HG03575 (cell line): ENCODE measurements around the gene DMPK.
"Not testable (repeated sequence)": the region's sequence is repeated elsewhere in the genome, so short reads cannot be mapped to it uniquely, and the experiment has no call there.

Source experiments
- ATAC-seq: cut with Tn5 transposase; IDR thresholded peaks from one replicate; pipeline ENCODE4 v1.9.1; 2021; ENCODE audit not compliant: unreplicated experiment, insufficient number of reproducible peaks, low FRiP score; ENCODE audit errors: extremely low read depth

DMPK gene

DNA sequence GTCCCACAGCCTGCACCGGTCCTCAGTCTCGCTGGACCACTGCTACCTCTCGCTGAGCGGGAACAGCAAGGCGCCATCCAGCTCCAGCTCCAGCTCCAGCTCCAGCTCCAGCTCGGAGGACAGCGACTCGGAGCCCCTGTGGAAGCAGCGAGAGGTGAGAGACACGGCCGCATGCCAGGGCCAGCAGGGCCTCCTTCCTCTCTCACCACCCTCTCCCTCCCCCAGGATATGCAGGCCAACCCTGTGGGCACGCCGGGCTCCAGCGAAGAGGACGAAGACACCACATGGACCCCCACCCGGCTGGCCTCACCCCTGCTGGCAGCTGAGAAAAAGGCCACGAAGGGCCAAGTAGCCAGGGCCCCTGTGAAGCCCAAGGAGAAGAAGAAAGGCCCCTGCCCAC is 20.6 kb downstream of the DMPK start:
- ATAC-seq: no peak

DNA sequence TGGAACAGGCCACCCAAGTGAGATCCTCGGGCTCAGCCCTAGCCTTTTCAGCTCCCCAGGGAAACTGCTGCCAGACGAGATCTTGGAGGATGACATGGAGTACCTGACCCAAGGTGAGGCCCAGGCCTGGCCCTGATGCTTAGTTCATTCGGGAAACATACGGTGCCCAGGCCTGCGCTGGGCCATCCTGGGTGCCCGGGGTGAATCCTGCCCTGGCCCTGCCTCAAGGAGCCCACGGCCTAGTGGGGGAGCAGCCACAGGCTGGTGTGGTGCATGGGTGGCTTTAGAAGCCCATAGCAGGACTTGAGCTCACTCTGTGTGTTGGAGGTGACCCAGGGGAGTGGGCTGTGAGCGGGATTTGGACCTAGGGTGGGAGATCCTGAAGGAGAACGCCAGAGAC is 23.4 kb downstream of the DMPK start:
- no peak for ATAC-seq

DNA sequence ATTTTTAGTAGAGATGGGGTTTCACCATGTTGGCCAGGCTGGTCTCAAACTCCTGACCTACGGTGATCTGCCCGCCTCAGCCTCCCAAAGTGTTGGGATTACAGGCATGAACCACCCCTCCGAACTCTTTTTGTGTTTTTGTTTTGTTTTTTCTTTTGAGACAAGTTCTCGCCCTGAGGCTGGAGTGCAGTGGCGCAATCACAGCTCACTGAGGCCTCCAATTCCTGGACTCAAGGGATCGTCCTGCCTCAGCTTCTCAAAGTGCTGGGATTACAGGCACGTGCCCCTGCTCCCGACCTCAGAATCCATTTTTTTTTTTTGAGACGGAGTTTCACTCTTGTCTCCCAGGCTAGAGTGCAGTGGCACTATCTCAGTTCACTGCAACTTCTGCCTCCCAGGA is 24.6 kb downstream of the DMPK start:
- no peak for ATAC-seq

DNA sequence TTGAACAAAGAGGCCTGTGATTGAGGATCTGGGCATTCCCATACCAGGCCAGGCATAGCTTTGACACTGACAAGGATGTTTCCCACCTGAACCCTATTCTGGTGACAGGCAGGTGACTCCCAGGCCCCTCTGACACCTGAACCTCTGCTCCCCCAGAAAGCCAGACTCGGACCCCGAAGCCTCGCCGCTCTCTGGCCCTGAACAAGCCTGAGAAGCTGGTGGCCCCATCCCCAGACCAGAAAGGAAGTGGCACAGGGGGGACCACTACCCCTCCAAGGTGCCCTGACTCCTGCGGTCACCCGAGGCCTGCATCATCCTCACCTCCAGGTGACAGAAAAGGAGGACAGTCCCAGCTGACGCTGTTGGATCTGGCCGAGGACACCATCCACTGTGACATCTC is 28.0 kb downstream of the DMPK start:
- no peak for ATAC-seq

DNA sequence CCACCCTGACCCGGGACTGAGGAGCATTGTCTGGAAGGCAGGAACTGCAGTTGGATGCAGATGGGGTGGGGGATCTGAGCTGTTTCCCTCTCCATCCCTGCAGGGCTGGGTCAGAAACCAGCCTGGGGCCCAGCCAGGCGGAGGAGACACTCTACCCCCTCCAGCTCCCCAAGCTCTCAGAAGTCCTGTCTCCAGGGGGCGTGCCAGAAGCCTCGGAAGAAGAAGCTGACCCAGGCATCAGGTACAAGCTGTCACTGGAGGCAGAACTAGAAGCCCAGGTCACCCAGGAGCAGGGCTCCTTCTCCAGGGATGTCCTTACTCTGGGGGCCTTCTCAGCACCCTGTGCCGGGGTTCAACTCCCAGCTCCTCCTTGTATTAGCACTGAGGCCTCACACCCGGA is 28.7 kb downstream of the DMPK start:
- ATAC-seq: no peak

DNA sequence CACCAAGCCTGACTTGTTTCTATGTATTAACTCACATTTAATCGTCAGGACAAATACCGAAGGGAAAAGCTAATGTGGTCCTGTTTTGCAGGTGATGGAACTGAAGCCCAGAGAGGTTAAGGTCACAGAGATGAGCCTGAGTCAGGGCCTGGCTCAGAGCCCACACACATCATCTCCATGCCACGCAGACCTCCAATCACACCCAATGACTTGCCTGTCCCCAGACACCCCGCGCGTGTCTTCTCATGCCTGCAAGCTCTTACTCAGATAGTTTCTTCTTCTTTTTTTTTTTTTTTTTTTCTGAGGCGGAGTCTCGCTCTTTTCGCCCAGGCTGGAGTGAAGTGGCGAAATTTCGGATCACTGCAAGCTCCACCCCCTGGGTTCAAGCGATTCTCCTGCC is 29.7 kb downstream of the DMPK start:
- ATAC-seq: no peak

DNA sequence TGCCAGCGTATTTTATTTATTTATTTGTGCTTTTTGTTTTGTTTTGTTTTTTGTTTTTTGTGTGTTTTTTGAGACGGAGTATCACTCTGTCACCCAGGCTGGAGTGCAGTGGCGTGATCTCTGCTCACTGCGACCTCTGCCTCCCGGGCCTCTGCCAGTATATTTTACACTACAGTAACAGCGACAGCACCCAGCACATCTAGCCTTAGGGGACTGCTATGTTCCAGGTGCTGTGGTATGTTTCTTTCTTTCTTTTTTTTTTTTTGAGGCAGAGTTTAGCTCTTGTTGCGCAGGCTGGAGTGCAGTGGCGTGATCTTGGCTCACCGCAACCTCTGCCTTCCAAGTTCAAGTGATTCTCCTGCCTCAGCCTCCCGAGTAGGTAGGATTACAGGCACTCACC is 30.8 kb downstream of the DMPK start:
- not testable (repeated sequence) for ATAC-seq

DNA sequence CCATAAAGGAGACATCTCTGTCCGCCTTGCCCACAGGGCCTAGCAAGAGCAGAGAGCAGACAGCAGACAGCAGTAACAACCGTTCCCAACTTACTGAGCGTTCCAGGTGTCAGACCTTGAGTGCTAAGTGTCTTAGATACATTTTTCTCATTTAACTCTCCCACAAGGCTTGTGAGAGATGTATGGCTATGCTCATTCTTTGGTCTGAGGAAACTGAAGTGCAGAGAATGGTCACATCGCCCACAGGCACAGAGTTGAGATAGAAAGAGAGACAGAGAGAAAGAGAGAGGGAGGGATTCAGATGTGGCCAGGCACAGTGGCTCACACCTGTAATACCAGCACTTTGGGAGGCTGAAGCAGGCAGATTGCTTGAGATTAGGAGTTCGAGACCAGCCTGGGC is 34.8 kb downstream of the DMPK start:
- no peak for ATAC-seq

DNA sequence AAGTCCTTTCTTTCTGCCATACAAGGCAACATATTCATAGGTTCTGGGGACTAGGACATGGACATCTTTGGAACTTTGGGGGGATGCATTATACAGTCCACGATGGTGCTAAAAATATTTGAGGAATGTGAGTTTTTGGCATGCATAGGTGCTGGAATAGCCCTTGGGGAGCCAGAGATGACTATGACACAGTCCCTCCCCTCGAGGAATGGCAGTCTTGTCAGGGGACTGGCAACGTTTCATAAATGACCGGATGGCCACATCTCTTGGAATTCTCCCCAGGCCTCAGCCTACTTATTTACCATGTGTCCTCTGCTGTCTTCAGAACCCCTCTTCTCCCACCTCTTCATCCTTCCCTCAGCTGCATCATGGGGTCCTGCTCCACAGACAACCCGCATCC is 35.4 kb downstream of the DMPK start:
- ATAC-seq: no peak

DNA sequence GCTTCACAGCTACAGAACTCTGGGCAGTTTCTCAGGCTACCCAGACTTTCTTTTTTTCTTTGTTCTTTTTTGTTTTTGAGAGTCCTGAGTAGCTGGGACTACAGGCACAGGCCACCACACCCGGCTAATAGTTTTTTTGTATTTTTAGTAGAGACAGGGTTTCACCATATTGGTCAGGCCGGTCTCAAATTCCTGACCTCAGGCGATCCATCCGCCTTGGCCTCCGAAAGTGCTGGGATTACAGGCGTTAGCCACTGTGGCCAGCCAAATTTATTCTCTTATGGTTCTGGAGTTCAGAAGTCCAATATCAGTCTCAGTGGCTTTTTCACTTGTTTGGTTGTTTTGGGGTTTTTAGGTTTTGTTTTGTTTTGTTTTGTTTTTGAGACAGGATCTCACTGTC is 36.7 kb downstream of the DMPK start:
- ATAC-seq: no peak

DNA sequence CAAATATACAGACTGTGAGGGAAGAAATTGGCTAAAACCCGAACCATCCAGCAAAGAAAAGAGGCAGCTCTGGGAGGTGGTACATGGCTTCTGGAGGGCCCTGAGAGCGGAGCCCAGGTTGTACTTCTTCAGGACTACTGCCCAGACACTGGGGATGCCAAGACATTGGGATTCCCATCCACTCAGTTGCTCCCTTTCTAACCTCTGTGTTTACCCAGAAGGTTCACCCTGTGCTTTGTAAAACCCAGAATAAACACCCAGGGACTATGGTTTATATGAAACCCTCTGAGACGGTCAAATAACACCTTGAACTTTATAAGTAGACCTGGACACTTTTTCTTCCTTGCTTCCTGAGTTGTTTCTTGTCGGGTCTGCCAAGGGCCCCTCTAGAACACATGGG is 39.3 kb downstream of the DMPK start:
- no peak for ATAC-seq

DNA sequence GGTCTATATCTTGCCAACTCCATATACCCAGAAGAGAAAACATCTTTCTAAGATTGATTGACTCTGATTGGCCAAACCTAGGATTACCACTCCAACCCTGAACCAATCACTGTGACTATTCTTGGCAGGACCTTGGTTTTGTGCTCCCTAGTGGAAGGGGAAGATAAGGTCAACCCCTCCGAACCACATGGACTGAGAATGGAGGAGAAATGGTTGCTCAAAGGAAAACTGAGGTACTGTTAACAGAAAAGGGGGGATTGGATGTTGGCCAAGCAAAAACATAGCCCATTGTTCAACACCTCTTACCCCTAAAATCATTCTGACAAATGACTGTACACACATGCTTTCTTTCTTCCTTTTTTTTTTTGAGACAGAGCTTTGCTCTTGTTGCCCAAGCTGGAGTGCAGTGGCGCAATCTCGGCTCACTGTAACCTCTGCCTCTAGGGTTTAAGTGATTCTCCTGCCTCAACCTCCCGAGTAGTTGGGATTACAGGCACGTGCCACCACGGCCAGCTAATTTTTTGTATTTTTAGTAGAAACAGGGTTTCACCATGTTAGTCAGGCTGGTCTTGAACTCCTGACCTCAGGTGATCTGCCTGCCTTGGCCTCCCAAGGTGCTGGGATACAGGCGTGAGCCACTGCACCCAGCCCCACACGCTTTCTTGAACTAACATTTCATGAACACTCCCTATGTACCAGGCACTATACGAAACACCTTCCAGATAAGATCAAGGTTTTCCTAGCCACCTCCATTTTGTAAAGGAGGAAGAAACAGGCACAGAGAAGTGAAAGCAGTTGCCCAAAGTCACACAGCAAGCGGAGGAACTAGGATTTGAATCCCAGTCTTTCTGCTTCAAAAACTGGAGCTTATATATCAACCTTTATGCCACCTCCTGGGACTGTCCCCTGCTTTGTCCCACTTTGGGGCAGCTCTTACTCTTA is 42.5 kb downstream of the DMPK start:
- no peak for ATAC-seq

DNA sequence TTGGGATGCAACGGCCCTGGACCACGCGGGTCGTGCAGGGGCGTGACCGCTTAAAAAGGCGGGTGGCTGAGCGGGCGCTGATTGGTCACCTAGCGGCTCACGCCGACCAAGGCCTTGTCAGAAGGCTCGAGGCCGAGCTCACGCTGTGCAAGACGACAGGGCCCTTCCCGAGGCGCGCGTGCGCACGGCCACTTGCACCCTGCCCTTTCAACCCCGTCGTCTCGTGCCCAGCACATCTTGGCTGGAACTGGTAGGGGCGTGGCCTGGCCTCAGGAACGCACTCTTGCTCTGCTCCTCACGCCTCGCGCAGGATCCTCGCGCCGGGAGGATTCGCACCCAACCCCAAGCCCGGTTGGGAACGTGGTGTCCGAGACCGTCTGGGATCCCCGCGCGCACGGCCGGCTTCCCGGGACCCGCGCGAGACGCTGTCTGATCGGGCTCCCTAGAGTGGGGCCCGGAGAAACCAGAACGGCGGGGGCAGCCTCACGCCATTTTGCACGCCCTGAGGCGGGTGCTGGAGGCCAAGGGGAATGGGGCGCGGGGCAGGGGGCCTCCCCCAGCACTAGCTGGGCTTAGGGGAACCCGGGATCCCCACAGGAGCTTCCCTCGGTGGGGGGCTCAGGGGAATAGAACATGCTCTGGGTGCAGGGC is 49.0 kb downstream of the DMPK start, which contains the start of gene MEIOSIN:
TSS of gene MEIOSIN (plus strand) at position 280 of the 651 bp plus-strand sequence. CDS start 1,938 bp downstream, outside the sequence.
- ATAC-seq: no peak

DNA sequence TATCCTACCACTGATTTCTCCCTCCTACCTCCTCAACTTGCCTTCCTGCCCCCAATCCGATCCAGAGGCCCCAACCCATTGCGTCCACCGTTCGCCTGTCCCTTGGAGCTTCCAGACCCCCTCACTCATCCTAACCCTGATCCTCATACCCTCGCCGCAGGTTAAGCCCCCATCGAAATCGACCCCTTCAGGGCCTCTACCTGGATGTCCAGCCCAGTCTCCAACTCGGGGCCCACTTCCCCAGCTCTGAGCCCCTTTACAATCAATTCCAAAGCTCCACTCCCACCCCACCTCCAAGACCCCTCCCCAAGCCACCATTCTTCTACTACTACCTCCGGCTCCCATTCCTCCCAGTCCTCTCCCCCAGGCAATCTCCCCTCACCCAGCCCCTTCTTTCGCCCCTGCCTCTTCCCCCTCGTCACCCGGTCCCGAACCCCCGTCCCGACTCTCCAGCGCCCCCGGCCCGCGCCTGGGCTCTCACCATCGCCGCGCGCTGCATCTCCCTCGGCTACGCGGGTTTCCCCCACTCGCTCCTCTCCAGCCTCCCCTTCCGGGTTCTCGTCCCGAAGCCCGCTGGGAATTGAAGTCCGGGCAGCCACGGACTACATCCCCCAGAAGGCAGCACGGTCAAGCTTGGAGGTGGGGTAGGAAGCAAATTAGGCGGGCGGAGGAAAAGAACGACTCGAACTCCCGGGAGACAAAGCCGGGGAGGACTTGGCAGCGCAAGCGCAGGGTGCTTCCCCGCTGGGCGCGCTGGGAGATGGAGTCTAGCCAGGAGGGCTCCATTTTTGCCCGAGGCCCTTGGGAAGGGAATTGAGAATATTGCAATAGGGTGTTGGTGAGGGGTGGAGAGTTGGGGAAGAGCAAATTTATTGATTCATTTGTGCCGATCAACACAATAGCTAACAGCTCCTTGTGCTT is 51.7 kb downstream of the DMPK start, which contains the start of gene FBXO46:
TSS of gene FBXO46 (minus strand) at position 529 of the 921 bp plus-strand sequence. CDS start 17,401 bp downstream, outside the sequence.
- no peak for ATAC-seq

DNA sequence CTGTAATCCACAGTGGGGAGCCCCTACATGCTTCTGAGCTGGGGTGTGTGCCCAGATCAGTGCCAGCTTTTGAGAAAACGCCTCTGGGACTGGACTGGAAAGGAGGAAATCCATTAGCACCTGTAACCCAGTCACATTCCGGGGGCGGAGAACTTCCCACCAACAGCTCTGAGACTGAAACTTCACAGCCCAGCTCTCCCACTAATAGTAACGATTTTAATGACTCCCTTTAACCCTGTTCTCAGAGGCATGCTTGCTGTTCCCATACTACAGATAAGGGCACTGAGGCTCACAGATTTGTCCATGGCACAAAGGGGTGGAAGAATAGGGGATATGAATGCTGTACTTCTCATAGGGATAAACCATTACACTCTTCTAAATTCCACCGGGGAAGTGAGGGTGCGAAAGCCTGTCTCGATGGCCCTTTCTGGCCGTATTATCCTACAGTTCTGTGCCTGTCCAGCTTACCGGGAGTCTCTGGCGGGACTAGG is 52.4 kb downstream of the DMPK start:
- ATAC-seq: no peak

DNA sequence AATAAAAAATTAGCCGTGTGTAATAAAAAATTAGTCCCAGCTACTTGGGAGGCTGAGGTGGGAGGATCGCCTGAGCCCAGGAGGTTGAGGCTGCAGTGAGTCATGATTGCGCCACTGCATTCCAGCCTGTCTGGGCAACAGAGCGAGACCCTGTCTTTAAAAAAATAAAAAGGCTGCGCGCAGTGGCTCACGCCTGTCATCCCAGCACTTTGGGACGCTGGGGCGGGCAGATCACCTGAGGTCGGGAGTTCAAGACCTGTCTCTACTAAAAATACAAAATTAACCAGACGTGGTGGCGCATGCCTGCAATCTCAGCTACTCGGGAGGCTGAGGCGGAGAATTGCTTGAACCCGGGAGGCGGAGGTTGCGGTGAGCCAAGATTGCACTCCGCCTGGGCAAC is 53.6 kb downstream of the DMPK start:
- ATAC-seq: not testable (repeated sequence)

DNA sequence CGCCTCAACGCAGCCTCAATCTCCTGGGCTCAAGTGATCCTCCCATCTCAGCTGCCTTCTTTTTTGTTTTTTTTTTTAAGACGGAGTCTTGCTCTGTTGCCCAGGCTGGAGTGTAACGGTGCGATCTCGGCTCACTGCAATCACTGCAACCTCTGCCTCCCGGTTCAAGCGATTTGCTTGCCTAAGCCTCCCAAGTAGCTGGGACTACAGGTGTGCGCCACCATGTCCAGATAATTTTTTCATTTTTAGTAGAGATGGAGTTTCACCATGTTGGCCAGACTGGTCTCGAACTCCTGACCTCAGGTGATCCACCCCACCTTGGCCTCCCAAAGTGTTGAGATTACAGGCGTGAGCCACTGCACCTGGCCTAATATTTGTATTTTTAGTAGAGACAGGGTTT is 62.2 kb downstream of the DMPK start:
- not testable (repeated sequence) for ATAC-seq
